SW480 (cell line): ENCODE measurements around the gene IGF1R.
"Not testable (repeated sequence)": the region's sequence is repeated elsewhere in the genome, so short reads cannot be mapped to it uniquely, and the experiment has no call there.

Source experiments
- DNase-seq: peaks from one replicate; pipeline ENCODE4 v3.0.0-alpha.2; 2016; ENCODE audit warnings: low spot score

The IGF1R gene

DNA sequence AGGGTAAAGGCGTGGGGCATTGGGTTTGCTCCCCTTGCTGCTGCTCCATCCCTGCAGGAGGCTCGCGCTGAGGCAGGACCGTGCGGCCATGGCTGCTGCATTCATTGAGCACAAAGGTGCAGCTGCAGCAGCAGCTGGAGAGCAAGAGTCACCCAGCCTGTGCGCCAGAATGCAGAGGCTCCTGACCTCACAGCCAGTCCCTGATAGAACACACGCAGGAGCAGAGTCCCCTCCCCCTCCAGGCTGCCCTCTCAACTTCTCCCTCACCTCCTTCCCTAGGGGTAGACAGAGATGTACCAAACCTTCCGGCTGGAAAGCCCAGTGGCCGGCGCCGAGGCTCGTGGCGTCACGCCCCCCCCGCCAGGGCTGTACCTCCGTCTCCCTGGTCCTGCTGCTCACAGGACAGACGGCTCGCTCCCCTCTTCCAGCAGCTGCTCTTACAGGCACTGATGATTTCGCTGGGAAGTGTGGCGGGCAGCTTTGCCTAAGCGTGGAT lies 312.3 kb downstream of the IGF1R start:
- no peak for DNase-seq

DNA sequence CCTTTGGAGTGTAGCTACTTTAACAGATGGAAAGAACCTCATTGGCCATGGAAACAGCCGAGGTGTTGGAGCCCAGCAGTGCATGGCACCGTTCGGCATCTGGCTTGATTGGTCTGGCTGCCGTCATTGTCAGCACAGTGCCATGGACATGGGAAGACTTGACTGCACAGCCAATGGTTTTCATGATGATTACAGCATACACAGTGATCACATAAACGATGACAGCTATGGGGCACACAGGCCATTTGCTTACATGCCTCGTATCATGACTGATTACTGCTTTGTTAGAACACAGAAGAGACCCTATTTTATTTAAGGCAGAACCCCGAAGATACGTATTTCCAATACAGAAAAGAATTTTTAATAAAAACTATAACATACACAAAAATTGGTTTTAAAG lies 315.1 kb downstream of the IGF1R start:
- DNase-seq, result no peak

DNA sequence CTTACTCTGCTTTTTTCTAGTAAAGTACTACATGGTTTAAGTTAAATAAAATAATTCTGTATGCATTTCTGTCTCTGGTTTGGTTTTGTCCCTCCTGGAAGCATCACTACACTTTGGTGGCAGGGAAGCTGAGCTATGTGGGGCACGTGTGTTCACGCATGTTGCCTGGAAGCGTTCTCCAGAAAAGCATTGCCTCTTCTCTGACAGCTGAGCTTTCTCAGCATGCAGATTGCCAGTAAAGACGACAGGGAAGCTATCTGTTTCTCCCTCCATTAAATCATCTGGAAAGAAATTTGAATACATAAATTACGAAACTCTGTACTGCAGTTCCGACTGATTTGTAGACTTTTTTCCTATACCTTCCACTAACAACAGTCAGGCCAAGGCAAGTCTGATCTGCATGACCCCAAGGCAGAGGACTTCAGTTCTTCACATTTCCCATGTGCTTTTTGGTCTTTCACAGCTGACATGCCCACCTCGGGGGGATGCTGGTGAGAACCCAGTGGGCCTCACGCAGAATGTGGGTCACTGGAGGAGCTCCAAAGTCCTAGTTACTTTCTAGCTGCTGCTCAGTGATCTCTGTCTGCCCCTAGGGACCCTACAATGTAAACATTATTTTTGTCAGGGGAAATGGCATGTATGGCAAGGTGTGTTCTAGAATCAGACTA lies 316.3 kb downstream of the IGF1R start:
- no peak for DNase-seq

DNA sequence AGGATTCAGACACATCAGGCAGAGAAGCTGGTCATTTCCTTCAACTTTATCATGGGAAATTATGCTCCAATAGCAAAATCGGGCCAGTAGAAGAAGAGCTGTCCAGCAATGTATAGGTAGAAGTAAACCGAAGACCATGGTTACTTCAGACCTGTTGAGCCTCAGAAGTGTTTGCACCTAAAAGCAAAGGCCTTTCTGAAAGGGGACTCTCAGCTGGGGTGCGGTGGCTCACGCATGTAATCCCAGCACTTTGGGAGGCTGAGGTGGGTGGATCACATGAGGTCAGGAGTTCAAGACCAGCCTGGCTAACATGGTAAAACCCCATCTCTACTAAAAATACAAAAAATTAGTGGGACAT lies 316.8 kb downstream of the IGF1R start:
- not testable (repeated sequence) for DNase-seq

DNA sequence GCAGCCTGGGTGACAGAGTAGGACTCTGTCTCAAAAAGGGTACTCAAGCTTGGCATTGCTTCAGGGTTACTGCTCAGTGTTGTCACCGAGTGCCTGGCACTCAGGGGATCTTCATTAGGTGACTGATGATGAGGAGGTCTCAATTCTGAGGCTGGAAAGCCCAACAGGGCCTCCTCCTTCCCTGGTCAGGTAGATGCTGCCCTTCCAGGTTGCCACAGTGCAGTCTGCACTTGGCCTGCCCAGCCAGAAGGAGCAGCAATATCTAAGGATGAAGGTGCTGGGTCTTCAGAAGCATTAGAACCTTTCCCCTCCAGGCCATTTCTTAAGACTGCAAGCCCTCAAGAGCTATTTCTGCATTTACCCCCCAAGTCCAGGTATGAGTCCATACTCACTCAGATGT lies 317.3 kb downstream of the IGF1R start:
- DNase-seq, result no peak

DNA sequence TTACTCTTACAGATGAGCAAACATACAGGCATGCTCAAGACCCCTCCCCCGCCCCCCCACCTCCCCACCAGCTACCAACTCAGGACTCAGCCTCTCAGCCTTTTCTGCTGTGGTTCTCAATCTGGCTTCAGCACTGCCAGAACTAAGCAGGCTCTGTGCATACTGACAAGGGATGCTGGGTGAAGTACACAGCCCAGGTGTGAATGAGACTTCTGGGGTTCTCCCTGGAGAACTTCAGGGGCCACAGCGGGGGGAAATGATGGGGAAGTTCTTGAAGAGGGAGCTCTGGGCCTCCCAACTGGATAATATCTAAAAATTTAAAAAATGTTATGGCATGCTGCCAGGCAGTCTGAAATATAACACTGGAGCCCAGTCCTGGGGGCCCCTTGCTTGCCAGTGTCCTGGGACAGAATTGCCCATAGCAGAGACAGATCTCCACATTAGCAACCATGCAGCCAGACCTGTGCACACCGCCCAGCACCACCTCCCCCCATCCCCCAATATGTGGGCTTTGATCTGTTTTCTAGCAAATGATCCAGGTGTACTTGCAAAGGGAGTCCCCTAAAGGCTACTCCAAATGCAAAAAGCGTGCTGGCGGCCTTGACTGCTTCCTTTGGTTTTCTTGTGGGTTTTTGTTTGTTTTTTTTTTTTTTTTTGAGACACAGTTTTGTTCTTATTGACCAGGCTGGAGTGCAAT lies 317.9 kb downstream of the IGF1R start:
- DNase-seq, result no peak

DNA sequence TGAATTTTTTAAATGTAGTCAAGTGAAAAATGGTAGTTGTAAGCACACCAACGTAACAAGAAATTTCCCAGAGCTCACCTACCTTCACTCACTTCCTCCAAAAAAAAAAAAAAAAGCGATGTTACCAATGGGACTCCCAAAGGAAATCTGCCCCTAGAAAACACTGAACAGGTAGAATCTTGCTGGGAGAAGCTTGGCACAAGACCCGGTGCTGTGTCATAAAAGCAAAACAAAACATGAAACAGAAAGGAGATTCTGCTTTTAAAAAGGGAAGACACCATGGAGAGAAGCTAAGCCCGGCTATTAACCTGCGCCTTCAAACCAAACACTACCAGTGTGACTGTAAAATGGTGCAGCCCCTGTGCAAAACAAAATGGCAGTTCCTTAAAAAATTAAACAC lies 318.8 kb downstream of the IGF1R start:
- DNase-seq, result no peak

DNA sequence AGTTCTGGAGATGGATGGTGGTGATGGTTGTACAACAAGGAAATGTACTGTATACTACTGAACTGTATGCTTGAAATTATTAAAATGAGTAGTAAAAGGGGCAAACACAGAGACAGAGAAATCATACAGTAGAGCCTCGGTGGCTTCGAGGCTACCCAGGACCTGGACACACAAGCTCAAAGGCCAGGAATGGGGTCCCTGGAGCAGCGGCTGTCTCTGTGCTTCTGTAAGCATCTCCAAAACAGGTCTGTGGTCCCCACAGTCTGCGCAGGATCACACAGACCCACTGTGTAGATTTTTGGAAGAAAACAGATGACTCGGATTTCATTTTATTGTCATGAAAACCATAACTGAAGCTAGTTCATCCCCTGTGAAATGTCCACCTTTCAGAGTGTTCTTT lies 319.6 kb downstream of the IGF1R start:
- DNase-seq, result no peak

DNA sequence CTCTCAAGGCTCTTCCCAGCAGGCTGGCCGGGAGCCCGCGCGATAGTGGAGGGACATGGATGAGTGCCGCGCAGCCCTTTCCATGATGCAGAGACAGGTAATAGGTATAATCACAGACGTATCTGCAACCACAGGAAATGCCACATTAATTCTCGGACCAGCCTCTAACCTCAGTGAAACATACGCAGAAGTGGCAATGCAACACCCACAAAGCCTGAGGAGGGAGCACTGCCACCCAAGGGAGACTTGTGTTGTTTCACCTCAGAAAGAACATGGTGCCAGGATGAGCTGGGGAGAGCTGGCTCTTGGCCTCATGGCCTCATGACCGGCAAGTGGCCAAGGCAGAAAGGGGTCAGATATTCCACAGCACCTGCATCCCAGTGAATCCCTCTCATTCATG lies 320.2 kb downstream of the IGF1R start:
- peak; percentile 4 for DNase-seq

DNA sequence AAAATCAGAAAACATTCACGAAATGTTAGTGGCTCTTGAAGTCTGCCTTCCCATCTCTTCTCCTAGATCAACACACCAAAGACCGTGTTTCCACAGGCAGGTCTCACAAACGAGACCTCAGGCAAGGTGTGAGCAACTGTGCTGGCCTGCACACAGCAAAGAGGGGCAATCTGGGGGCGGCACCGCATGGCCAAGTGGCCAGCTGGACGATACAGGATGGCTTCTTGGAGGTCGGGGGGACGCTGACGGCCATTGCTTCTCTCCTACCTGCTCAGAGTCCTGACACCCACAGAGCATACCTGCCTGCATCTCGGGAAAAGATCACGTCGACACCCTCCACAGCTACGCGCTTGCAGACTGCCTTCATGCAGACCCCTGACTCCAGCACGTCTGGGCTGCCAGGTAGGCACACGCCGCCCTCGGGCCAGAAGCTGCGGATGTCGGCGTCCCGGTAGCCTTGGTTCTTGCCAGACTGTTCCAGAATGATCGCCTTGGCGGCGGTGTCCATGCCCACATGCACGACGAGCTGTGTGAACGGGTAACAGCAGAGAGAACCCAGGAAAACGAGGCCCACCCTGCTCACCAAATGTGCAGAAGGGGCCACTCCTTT lies 320.9 kb downstream of the IGF1R start:
- DNase-seq, result no peak

DNA sequence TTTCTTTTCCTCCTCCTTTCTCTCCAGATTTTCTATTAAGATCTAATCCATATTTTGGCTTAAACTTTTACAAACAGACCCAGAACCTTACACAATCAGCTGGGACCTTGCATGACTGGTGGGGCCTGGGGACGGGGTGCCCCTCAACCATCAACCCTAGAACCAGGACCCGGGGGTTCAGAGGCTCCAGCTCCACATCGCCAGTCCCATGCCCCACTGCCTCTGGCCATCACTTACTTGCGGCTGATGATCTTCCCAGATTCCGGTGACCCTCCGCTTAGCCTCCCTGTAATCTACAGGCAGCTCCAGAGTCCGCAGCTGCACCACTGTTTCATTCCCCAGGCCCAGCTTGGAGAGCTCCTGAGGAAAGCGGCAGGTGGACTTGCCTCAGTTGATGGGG lies 322.5 kb downstream of the IGF1R start:
- no peak for DNase-seq

DNA sequence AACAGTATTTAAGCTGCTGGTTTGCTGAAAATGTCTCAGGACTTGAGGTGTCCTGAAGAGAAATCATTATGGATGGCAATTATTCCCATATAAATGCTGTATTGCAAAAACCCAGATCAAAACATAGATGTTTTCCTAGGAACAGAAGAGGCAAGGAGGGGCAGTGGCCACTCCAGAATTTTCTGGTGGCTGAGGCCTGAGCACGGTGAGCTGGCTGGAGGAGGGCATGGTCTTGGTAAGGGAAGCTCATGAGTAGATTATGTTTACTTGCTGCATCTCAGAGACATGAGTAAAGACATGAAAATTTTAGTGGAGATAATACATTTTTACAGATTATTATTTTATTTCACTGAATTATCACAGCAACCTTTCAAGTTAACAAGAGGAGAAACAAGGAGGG lies 328.2 kb downstream of the IGF1R start:
- DNase-seq, result no peak

DNA sequence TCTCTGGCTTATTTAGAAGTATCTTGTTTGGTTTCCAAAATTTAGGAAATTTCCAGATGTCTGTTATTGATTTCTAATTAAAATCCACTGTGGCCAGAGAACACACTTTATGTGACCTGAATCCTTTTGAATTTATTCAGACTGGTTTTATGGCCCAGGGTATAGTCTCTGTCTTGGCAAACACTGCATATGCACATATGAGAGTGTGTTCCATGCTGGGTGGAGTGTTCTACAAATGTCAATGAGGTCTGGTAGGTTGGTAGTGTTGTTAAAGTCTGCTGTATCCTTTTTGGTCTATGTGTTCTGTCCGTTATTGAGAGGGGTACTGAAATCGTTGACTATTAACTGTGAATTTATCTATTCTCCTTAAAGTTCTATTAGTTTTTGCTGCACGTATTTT lies 329.1 kb downstream of the IGF1R start:
- DNase-seq, result no peak

DNA sequence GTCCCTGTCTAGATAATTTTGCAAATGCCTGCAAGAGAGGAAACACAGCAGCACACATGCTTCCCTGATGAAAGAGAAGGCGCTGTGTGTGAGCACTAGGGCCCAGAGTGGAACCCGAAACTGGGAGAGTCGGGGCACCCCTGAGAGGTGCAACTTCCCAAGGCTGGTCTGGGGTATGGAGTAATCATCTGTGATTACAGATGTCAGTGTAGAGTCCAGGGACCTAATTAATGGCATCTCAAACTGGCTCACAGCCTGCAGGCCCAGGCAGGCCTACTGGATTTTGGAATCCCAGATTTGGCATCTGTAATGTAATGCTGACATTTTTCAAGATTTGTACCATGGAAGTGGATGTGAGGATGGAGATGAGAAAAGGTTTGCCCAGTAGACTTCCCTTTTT lies 329.8 kb downstream of the IGF1R start:
- no peak for DNase-seq

DNA sequence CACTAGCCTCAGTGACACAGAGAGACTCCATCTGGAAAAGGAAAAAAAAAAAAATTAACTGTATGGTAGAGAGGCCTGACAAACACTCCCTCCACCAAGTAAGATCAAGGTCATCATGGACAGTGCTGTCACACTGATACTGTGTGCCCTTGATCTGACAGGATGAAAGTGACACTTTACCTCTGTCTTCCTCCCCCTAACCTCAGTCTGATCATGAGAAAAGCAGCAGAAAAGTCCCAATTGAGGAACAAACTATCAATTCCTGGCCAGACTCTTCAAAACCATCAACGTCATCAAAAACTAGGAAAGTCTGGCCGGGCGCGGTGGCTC lies 332.5 kb downstream of the IGF1R start:
- DNase-seq, result no peak

DNA sequence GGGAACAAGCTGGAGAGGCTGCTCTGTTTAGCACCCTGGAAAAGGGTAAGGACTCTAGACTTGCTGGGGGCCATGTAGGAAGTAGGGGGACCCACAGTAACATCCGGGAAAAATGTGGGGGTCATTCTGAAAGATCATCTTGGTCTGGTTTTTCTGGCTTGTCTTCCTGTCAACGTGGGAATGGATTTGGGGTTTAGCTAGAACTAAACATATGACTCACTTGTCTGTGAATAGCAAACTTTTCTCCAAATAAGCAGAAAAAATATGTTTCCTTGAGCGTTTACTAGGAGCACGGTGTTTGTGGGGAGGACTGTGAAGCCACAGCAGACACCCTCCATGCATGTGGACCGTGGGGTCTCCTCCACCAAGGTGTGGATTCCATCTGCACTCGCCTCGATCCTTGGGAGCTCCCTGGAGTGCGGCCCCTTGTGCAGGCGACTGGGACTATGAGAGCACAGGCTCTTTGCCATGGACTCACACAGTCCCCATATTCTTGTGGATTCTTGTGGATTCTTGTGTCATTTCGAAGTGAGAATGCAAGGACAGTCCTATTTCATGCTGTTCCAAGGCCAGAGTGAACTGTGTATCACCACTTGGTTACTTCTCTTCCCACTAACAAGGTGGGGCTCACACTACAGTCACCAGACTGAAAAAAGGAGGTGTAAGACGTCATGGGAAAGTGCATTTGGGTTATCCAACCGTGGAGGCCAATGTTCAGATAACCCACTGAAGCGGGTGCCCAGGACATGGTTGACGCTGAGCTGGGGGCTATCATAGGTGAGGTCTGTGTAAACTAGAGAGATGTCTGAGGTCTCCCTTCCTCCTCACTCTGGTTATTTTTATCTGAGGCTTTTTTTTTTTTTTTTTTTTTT lies 333.7 kb downstream of the IGF1R start:
- DNase-seq, result no peak

DNA sequence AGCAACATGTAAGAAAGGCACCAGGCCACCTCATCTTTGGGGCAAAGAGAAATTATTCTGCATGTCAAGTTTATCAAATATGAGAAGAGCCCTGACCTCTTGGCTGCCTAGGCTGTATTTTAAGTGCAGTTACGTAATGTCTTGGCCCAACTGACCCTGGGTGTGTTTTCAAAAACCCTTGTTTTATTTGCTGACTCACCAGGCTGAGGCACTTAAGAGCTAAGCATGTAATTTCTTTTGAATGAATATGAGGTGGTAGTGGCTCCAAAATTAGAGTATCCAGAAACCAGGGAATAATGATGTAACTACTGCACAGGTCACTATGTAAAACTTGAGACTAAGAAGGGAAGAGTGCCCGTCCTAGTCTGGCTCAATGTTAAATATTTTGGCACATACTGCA lies 335.0 kb downstream of the IGF1R start:
- DNase-seq, result peak; percentile 7

DNA sequence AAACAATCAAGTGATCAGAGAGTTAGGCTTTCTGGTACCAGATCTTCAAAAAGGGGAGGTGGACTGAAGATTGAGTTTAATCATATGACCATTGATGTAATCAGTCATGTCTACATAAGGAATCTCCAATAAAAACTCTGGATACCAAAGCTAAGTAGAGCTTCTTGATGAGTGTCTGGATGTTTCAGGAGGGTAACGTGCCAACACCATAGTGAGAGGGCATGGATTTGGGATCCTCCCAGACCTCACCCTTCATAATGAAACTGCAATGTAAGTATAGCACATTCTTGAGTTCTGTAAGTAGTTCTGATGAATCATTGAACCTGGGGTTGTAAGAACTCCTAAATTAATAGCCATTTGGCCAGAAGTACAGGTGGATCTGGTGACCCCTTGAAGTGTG lies 337.9 kb downstream of the IGF1R start:
- DNase-seq, result no peak

DNA sequence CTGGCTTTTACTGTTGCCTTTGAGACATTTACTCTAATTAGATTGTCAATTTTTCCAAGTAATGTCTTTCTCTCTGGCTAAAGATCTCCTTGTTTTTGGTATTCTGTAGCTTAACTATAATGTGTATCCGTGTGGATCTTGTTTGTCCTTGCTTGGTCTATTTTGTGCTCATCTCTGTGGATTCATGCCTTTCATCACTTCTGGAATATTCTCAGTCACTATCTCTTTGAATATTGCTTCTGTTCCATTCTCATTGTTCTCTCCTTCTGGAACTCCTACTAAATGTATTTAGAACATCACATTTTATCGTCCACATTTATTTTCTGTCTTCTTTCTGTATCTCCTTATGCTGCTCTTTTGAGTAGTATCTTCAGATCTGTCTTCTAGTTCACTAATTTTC lies 346.6 kb downstream of the IGF1R start:
- DNase-seq, result no peak

DNA sequence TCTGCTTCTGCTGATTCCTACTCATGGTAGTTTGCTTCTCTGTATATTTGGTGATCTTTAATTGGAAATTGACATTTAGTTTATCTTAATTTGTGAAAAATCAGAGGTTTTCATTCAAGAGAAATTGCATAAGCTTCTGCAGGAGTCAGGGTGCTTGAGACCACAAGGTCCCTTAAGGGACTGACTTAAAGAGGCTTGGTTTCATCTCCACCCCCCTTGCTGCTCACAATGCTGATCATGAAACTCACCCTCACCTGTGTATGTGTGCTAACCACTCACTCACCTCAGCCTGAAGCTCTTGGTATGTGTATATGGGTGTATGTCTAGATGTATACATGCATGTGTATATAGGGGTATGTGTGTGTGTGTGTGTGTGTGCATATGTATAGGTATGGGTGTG lies 347.8 kb downstream of the IGF1R start:
- no peak for DNase-seq

DNA sequence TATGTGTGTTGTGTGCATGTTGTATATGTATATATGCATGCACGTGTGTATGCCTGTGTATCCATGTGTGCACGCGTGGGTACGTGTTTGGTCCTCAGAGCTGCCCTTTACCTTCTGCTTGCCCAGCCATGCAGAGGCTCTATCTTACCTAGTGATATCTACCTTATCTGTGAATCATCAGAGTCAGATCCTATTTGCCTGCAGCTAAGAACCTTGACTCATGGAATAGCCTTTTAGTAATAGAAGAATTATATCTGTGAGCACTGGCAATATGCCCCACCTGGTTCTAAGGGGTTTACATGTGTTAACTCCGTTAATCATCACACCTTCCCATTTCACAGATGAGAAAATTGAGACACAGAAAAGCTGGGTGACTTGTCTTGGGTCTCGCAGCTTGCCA lies 348.3 kb downstream of the IGF1R start:
- DNase-seq, result no peak

DNA sequence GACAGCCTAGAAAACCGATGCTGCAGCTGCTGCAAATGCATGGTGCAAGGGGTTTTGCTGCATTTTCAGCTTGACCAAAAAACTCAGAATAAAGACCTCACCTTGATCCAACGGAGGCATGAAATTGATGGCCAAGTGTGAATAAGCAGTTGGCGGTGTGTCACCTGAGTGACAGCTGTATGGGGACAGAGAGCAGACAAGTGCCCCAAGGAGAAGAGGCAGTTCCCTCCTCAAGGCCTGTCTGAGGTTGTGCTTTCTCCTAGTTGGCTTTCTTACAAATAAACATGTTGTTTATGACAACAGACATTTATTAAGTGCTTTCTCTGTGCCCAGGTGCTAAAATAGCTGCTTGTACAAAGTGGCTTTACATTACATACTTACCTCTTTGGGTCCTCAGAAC lies 349.0 kb downstream of the IGF1R start:
- no peak for DNase-seq

DNA sequence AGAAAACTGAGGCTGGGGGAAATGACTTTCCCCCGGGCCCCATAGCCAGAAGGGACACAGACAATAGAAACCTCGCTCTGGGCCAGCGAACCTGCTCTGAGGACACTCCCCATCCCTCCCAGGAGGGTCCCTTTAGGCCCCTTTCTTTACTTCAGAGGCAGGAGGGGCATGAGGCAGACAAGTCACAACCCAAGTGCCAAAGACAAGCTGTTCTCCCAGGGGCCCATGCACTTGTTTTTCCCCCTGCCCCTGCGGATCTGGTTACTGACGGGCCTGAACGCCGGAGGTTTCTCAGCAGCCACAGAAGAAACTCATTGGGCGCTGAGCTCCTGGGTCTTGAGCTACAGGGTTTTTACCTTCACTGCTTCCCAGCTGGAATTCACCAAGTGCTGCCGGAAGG lies 349.4 kb downstream of the IGF1R start:
- no peak for DNase-seq
